Measurements from ENCODE around the gene THEMIS2. TPM values are rescaled to one million over a fixed set of nuclear protein-coding genes. Genes with fewer than 3 reads are reported as not detected.

Gene THEMIS2
- total and polyA plus RNA-seq, 11 donors = 1.7 to 50.8 (median 6.1) TPM

DNA sequence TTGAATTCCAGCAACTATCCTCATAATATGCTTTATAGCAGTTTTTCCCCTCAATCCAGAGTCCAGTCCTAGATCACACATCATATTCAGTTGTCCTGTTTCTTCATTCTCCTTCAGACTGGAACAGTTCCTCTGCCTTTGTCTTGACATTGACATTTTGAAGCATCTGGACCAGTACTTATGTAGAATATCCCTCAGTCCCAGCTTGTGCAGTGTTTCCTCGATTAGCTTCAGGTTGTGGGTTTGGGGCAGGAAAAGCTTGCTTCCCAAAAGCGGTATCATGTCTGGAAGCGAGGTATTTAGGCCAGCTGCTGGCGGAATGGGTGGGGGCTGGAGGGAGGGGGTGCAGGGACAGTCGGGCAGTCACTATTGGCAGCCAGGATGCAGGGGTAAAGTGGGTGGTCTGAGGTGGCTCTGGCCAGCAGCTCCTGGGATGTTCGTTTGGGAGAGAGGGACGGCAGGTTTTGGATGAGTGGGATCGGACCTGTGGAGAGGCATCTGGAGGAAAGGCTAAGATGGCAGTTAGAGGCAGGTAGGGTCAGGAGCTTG lies 6.5 kb downstream of the THEMIS2 start:
- H3K4me3 ChIP-seq = no peak overlapping the region
- TF ChIP-seq POLR2A (IDR thresholded peaks at IDR 0.05) = no peak
- no peaks in the 10 kb centered on the region for H3K27me3 ChIP-seq
- peaks cover 0 to 75% (median 0%) of the 10 kb centered on the region in 12 donors for H3K4me1 ChIP-seq
- WGBS, 4 donors = 62 to 72% (median 67%) methylated on average over 8 of the region's 8 CpGs
- H3K9me3 ChIP-seq = no peaks in the 10 kb centered on the region
- peaks cover 0 to 66% (median 0%) of the 10 kb centered on the region in 9 donors for H3K36me3 ChIP-seq
- H3K27ac ChIP-seq = peak overlapping the region in 1 of 12 donors; percentile 88
- intact Hi-C loops (cut with DNase I) = no loop called here
- no peak for ATAC-seq
- no peak for DNase-seq

DNA sequence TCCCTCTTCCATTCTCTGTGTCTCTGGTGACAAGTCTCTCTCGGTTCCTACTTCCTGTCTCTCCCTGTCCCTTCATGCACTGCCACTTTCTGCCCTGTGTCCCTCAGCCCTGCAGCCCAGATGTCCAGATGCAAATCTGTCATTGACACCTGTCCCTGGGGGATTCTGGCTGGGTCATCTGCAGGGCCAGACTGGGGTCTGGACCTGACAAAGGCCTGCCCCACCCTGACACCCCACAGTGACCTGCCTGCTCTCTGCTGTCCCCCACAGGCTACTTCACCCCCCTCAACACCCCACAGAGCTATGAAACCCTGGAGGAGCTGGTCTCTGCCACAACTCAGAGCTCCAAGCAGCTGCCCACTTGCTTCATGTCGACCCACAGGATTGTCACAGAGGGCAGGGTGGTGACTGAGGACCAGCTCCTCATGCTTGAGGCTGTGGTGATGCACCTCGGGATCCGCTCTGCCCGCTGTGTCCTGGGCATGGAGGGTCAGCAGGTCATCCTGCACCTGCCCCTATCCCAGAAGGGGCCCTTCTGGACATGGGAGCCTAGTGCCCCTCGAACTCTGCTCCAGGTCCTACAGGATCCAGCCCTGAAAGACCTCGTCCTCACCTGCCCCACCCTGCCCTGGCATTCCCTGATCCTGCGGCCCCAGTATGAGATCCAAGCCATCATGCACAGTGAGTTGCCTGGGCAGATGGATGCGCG lies 7.2 kb downstream of the THEMIS2 start:
- no peak for ATAC-seq
- intact Hi-C loops (cut with DNase I) = no loop called here
- no peak overlapping the region for H3K4me3 ChIP-seq
- H3K4me1 ChIP-seq = peaks cover 0 to 78% (median 0%) of the 10 kb centered on the region in 12 donors
- H3K27me3 ChIP-seq = no peaks in the 10 kb centered on the region
- 83 to 90% (median 85%) methylated on average over 8 to 10 of the region's 10 CpGs for WGBS, 4 donors
- TF ChIP-seq, protein P1, sequence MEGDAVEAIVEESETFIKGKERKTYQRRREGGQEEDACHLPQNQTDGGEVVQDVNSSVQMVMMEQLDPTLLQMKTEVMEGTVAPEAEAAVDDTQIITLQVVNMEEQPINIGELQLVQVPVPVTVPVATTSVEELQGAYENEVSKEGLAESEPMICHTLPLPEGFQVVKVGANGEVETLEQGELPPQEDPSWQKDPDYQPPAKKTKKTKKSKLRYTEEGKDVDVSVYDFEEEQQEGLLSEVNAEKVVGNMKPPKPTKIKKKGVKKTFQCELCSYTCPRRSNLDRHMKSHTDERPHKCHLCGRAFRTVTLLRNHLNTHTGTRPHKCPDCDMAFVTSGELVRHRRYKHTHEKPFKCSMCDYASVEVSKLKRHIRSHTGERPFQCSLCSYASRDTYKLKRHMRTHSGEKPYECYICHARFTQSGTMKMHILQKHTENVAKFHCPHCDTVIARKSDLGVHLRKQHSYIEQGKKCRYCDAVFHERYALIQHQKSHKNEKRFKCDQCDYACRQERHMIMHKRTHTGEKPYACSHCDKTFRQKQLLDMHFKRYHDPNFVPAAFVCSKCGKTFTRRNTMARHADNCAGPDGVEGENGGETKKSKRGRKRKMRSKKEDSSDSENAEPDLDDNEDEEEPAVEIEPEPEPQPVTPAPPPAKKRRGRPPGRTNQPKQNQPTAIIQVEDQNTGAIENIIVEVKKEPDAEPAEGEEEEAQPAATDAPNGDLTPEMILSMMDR (IDR thresholded peaks at IDR 0.05) = no peak
- no peak for TF ChIP-seq POLR2A (IDR thresholded peaks at IDR 0.05)
- DNase-seq = no peak
- H3K9me3 ChIP-seq = no peaks in the 10 kb centered on the region
- no peak overlapping the region for H3K27ac ChIP-seq
- peaks cover 0 to 73% (median 0%) of the 10 kb centered on the region in 9 donors for H3K36me3 ChIP-seq

DNA sequence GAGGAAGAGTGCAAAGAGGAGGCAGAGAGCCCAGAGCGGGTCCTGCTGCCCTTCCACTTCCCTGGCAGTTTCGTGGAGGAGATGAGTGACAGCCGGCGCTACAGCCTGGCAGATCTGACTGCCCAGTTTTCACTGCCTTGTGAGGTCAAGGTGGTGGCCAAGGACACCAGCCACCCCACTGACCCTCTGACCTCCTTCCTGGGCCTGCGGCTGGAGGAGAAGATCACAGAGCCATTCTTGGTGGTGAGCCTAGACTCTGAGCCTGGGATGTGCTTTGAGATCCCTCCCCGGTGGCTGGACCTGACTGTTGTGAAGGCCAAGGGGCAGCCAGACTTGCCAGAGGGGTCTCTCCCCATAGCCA lies 10.2 kb downstream of the THEMIS2 start:
- H3K9me3 ChIP-seq = no peaks in the 10 kb centered on the region
- no peak for ATAC-seq
- H3K4me1 ChIP-seq = peaks cover 0 to 77% (median 0%) of the 10 kb centered on the region in 12 donors
- H3K36me3 ChIP-seq = peaks cover 0 to 75% (median 3%) of the 10 kb centered on the region in 9 donors
- H3K4me3 ChIP-seq = no peak overlapping the region
- no peaks in the 10 kb centered on the region for H3K27me3 ChIP-seq
- H3K27ac ChIP-seq = peak overlapping the region in 1 of 12 donors; percentile 97
- no peak for DNase-seq
- 84 to 93% (median 89%) methylated on average over 5 to 6 of the region's 6 CpGs for WGBS, 4 donors
- TF ChIP-seq, protein P1 (IDR thresholded peaks at IDR 0.05) = no peak
- no peak for TF ChIP-seq POLR2A (IDR thresholded peaks at IDR 0.05)
- intact Hi-C loops (cut with DNase I) = no loop called here

DNA sequence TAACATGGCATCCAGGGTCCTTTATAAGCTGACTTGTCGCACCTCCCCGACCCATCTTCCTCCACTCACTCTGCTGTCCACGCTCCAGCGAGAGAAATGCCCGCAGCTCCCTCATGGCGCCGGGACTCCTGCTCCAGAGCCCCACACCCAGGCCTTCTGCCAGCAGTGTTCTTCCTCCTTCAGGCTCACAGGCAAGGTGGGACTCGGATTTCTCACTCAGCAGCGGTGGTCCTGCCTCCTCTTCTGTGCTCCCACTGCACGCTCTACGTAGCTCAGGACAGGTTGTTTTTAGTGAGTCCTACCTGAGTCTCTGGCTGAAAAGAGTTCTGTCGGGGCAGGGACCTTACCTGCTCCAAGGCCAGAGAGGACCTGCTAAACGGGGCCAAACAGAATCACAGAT lies 11.2 kb downstream of the THEMIS2 start:
- Histone ChIP-seq H3K4me3 (no peak overlapping the region), H3K27me3 (no peaks in the 10 kb centered on the region), H3K27ac (peak overlapping the region in 3 of 12 donors; percentile 57 to 97 (median 76)), H3K9me3 (no peaks in the 10 kb centered on the region), H3K36me3 (peaks cover 0 to 82% (median 3%) of the 10 kb centered on the region in 9 donors), H3K4me1 (peaks cover 0 to 77% (median 0%) of the 10 kb centered on the region in 12 donors)
- no peak for TF ChIP-seq POLR2A (IDR thresholded peaks at IDR 0.05)
- TF ChIP-seq, protein P1 (IDR thresholded peaks at IDR 0.05) = no peak
- no peak for DNase-seq
- intact Hi-C loops (cut with DNase I) = no loop called here
- no peak for ATAC-seq
- 92 to 96% (median 94%) methylated on average over 11 to 13 of the region's 13 CpGs for WGBS, 4 donors
